Skeletal muscle cell (primary cell): ENCODE measurements around the gene GARNL3.
A peak's percentile ranks its signal among the peaks of the same experiment; 100 is the strongest.

Source experiments
- DNase-seq: peaks from one replicate; pipeline ENCODE4 v3.0.0-alpha.2; 2010; ENCODE audit warnings: low read depth
- H3K4me3 ChIP-seq: 2 replicates; pipeline ENCODE4 v1.5.1; 2011; ENCODE audit warnings: low read depth, mild to moderate bottlenecking, control low read depth, low read length, moderate library complexity

Gene GARNL3

DNA sequence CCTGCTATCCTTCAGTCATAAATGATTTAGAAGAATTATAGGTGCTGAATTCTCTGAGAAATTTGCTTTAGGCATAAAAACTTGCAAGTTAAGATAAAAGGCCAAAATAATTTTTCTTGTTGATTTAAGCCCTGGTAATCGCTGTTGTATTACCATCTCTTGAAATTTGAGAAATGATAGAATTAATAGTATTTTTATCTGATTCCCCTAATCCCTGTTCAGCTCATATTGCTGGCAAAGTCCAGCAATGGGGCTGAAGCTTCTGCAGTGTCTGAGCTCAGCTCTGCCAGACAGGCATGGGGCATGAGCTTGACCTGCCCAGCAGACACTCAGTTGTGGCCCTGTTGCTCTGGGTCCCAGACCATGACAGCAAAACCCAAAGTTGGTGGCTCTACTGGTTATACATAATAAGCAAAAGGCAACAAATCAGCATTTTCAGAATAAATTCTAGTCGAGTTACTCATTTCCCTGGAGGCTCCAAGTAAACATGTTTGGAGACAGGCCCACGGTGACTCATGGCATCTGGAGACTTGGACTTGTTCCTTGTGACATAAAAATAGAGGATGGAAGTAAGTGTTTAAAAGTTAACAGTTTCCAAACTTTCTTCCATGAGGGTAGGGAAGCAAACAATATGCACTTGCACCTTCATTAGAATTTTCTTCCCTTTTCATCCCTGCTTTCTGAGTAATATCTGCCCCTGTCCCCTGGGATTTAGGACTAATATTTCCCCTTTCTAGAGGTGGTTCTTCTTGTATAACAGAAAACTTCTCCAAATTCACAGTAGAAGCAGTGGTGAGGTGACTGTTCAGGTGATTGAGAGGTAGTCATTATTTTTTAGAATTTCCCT lies 72.2 kb downstream of the GARNL3 start:
- H3K4me3 ChIP-seq: no peak overlapping the region

DNA sequence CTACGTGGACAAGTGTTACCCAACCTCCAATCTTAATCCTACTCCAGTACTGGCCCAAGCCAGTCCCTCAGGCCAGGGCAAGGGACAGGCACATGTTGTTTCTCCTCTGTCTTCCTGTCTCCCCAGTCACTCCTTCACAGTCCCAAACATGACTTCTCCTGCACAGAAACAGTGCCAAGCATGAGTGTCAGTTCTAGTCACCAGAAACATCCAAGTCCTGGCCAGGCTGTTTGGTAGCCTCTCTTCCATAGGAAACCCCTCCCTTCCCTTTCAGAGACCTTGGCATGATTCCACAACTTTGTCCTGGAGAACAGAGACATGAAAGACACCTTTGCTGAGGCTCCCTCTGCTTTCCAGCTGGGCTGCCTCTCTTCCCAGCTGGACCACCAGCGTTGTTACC lies 76.1 kb downstream of the GARNL3 start:
- H3K4me3 ChIP-seq: no peak overlapping the region
- no peak for DNase-seq

More for the DNA sequence above, 72.2 kb downstream of the GARNL3 start:
- peak; percentile 89 for DNase-seq

DNA sequence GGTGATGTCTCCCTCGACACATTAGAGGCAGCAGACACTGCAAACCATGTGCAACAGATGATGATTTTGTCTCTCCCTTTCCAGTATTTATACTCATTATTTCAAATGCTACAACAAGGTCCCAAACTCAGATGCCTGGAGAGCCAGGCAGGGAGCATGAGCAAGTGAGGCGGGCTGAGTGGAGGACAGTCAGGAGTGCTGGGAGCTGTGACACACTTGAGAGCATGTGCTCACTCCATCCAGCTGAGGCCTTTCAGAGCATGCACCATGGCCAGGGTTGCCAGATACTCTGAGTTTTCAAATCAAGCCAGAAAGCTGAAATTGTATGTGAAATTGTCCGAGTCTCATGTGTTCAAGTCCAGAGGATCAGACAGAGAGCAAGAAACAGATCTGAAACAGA lies 76.6 kb downstream of the GARNL3 start:
- DNase-seq: no peak
- no peak overlapping the region for H3K4me3 ChIP-seq

DNA sequence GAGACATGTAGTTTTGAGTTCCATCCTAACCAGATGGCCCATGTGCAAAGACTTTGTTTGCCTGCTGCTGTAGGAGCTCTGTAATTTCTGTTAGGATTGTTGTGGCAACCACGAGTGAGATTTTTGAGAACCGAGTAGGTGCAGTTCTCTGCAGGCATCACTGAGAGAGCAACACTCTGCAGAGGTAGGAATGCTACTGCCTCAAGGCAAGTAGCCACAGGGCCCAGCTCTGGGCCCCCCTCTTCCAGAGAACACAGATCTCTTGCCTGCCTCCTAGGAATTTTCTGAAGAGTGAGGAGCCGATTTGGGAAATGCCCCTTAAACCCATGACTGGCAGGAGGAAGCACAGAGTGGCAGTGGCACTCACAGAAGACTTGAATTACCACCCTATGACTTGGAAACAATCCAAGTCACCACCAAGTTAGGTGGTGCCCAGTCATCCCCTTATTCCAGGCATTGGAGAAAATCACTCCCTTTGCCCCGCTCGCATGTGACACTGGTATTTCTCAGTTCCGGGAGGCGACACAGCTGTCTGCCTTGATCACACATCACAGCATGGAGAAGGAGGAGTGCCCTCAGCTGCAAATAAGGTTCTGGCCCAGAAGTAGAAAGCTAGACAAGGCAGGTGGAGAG lies 79.9 kb downstream of the GARNL3 start:
- DNase-seq: no peak
- no peak overlapping the region for H3K4me3 ChIP-seq

DNA sequence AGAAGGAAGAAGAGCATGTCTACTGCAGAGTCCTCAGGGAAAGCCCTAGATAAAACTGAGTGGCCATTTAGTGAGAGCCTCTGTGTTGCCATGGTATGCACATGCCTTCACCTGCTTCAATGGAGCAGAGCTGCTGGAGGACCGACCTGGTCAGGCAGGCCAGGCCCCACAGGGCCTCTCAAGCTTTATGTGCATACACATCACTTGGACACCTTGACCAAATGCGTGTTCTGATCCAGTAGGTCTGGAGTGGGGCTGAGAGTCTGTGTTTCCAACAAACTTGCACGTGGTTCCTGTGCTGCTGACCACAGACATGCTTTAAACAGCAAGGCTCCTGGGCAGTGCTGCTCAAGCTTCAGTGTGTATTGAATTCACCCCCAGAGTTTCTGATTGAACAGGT lies 81.0 kb downstream of the GARNL3 start:
- no peak for DNase-seq
- H3K4me3 ChIP-seq: no peak overlapping the region

DNA sequence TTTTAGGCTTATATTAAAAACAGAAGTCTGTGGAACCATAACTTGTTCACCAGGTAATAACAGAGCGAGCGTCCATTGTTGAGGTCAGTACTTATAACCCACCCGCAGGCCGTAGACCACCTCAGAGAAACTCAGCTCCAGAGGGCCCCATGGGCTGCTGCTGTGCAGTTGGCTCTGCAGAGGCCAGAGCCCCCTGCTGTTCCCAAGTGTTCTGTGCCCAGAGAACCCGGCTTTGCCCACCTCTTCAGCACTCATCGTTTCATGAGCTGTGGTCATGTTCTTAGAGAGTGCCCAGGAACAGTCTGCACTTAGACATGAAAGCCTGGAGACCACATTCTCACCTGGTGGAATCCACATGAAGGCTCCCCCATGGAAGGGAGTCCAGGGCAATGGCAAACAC lies 82.0 kb downstream of the GARNL3 start:
- H3K4me3 ChIP-seq: no peak overlapping the region
- no peak for DNase-seq

DNA sequence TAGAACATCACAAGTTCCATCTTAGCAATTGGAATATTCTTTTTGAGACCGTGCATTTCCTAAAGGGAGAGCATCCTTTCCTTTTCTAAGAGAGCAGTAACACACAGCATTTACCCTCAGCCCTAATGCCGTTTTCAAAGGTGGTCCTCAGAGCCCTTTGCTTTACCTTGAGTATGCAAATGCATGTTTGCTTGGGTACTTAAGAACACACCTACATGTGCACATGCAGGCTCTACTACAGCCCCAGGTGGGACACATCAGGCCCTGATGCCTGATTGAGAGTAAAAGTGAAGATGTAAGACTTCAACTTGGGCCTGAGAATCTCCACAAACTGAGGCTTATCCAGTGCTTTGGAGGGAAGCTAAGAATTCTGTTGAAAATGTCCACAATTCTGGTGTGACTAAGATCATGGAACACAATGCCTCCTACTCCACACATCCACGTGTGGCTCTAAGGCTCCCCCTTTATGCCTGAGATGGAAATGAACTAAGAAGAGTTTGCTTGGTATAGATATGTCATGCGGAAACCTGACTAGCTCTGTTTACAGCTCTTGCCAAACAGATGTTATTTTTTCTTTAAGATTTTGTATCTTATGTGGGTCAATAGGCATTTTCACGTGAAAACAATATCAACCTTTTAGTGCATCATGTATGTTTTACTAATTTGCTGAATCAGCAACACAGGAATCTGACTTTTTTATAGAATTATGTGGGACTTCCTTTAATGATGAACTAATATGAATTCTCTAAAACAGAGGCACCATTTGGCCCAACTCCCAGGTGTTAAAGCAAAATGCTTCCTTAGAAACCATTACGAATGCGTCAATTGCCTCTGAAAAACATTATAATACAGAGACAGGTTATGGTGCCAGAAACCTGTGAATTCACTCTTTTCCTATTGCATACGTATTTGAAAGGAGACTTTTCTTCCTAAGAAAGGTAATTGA lies 83.5 kb downstream of the GARNL3 start:
- DNase-seq: peak; percentile 26
- H3K4me3 ChIP-seq: no peak overlapping the region

DNA sequence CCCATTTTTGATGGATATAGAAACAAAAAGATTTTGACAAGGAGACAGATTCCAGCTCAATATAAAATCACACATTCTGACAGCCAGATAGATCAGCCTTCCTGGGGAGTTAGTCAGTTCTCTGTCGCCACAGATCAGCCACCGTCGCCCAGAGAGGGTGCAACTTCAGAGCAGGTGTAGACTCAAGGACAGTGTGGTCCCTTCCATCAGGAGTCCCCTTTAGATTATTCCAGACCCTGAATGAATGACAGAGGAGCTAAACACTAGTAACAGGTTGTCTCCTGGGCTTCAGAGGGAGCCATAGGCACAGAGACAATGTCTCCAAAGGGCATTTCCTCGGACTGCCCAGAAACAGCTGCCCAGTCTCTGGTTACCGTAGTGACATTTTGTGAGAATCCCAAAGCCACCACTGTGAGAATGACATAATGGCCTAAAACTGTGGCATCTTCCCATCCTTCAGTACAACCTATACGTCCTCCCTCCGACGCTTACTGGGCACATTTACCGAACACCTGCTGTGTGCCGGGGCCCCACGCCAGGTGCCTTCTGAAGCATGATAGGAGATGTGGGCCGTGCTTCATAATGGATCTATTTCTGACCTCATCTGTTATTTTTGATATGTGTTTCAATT lies 85.0 kb downstream of the GARNL3 start:
- no peak for DNase-seq

DNA sequence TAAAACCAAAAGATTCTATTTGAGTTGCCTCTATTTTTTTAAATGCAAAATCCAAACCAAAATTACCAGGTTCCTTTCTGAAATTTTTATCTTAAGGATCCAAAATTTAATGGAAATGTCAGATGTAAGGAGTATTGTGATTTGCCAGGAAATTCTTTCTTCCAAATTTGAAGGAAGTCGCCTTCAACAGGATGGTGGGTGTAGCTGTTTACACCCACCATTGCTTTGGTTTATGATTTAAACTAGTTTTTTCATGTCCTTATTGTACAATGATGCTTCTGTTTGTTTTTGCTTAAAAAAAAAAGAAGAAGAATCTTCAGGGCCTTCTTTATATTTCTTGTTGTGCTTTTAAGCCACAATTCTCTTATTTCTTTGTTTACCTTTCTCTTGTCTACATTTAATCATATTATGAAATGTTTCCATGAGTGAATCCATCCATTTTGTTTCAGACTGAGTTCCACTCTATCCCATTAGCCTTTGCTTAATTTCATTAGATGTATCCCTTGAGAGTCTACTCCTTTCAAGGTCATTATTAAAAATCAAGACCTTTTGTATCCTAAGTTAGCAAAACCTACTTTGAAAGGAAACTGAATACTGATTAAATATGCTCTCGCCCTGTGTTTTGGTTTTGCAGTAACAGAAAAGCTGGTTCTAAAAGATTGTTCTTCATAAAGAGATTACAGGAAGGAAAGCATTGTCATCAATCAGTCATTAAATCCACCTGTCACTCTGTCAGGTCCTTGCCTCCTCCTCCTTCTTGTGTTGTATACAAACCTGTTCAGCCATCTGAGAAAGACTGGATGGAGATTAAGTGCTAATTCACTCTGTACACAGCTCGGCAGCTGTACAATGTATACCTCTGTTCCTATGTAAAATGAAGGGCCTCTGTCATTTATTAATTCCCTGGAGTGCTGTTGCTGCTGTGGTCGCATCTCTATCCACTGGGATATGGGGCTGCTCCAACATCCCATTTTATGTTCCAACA lies 86.9 kb downstream of the GARNL3 start:
- no peak for DNase-seq
- H3K4me3 ChIP-seq: no peak overlapping the region

More for the DNA sequence above, 85.0 kb downstream of the GARNL3 start:
- H3K4me3 ChIP-seq: no peak overlapping the region

DNA sequence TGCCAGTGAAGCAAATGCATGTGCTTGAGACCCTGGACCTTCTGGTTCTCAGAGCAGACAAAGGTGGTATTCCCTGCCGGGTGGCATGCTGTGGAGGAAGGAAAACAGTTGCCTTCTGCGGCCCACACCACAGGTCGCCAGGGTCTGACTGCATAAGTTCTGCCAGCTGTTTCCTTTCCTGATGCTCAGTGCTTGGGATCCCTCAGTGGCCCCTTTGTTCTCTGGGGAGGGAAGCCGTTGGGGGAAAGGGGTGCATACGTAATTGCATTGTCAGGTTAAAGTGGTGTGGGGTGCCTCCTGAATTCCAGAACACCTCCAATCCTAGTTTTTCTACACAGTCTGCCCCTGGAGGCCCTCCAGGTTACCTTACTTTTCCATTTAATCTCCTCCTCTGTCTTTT lies 89.3 kb downstream of the GARNL3 start:
- no peak for DNase-seq

DNA sequence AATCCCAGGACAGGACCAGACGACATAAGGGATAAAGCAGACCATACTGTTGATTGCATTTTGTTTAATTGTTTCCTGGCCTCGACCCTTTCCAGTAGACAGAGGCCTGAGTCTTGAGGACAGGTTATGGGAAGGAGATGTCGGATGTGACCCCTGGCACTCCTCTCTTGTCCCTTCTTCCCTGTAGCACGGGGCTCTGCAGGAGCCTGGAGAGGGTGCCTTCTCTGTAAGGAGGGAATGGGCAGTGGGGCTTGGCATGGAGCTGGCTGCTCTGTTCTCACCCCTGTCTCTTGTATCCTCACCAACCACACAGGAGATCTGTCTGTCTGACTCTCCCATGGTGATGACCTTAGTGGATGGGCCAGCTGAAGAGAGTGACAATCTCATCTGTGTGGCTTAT lies 92.3 kb downstream of the GARNL3 start:
- DNase-seq: no peak

More for the DNA sequence above, 89.3 kb downstream of the GARNL3 start:
- no peak overlapping the region for H3K4me3 ChIP-seq

DNA sequence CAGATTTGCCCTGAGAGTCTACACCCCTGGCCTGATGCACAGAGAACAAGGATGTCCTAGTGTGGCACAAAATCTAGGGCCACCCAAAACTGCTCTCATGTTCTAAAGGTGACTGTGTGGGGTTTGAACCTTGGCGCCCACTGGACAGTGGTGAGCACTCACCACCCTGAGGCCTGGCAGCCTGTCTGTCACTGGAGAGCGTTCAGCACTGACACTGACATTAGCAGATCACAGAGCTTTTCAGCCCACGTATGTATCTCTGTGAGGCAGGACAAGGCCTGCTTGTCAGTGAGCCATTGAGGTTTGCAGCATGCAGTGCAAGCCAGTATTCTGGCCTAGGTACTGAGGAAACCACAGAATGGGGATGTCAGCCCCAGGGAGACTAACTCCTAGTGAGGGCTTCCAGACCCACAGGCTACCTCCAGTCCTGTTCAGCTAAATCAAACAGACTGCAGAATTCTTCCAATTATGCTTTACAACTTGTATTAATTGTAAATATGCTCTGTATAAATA lies 93.5 kb downstream of the GARNL3 start:
- no peak overlapping the region for H3K4me3 ChIP-seq
- DNase-seq: no peak

More for the DNA sequence above, 92.3 kb downstream of the GARNL3 start:
- H3K4me3 ChIP-seq: no peak overlapping the region

DNA sequence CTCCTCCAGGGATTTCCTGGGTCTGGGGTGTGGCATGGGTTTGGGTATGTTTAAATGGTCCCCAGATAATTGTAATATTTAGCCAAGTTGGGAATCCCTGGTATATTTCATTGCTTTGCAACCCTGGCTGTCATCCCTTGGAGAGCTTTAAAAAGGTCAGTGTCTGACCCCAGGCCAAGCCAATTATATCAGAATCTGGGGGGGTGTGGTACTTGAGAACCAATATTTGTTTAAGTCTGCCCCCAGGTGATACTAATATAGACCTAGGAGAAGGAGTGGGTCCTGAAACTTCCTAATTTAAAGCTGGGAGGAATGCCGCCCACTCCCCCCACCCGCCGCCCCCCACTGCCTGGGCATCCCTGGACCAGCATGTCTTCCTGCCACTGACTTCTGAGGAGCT lies 94.2 kb downstream of the GARNL3 start:
- DNase-seq: no peak
- H3K4me3 ChIP-seq: no peak overlapping the region

DNA sequence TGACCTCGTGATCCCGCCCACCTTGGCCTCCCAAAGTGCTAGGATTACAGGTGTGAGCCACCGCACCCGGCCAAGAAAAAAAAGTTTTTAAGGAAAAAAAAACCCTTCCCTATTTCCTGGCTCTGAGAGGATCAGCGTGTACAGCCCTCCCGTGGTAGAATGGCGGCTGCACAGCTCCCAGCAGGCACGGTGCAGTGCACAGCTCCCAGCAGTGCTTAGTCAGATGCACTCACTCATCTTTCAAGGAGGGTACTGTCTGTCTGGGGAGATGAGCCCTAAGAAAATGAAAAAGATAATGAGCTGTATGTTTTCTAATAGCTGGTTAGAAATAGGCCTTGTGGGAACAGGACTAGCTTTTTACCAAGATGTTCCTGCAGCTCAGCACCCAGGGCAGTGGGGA lies 95.7 kb downstream of the GARNL3 start:
- DNase-seq: no peak

DNA sequence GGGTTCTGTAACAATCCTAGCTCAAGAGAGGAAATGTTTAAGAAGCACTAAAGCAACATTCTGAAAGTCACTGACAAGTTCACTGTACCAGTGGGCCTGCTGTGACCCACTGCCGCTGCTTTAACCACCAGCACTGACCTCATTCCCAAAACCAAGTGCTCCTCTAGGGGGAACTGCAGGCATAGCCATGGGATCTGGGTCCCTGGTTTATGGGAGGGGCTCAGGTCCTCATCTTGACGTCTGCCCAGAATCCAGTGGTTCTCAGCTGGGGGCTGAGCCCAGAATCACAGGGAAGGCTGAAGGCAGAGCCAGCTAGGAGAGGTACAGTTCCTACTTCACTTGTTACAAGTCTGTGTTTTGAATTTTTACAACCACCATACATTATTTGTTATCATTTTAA lies 96.3 kb downstream of the GARNL3 start:
- H3K4me3 ChIP-seq: no peak overlapping the region
- no peak for DNase-seq

More for the DNA sequence above, 95.7 kb downstream of the GARNL3 start:
- H3K4me3 ChIP-seq: no peak overlapping the region

DNA sequence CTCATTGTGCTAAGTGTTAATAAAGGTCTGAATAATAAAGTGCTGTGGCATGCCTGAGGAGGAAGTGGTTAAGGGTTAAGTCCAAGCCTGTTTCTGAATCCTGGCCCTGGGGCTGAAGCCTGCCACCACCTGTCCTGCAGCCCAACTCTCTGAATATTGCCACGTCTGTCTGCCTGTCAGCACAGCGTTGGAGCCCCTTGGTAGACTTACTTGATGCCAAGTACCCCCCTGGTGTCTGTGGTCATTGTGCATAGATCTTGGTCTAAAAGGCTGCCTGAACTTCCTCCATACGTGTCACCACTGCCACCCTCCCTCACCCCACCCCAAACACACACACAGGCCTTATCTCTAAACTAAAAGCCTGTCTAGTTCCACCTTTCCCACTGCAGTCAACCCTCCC lies 97.0 kb downstream of the GARNL3 start:
- no peak for DNase-seq
- no peak overlapping the region for H3K4me3 ChIP-seq

DNA sequence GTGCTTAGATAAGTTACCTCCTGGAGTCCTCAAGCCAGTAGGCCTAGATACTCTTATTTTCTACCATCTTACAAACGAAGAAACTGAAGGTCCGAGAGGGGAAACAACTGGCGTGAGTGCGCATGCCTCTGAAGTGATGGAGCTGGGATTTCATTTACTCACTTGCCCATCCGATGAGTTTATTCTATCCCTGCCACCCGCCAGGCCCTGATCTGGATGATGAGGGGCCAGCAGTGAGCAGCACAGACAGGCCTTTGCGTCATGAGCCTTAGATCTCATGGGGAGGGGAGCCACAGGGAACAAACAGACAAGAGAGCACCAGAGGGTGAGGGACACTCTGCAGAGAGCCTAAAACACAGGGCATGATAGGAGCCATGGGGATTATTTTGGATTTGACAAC lies 98.3 kb downstream of the GARNL3 start:
- H3K4me3 ChIP-seq: no peak overlapping the region
- no peak for DNase-seq

DNA sequence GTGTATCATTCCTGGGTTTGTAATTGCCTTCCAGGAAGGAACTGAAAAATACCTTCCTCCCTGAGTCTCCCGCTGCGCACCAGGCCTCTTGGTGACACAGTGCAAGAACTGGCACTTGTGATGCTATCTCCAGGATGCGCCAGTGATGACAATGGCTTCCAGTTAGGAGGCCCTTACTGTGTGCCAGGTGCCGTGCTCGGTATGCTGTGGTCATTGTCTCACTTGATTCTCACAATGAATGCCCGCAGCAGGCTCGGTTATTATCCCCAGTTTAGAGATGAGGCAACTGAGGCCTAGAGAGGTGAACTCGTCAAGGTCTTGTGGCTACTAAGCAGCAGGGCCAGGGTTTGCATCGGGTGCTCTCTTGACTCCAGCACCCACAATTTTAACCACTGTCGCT lies 100.9 kb downstream of the GARNL3 start:
- DNase-seq: no peak
- H3K4me3 ChIP-seq: no peak overlapping the region
